Measurements from ENCODE around the gene XPO5.

The XPO5 gene

DNA sequence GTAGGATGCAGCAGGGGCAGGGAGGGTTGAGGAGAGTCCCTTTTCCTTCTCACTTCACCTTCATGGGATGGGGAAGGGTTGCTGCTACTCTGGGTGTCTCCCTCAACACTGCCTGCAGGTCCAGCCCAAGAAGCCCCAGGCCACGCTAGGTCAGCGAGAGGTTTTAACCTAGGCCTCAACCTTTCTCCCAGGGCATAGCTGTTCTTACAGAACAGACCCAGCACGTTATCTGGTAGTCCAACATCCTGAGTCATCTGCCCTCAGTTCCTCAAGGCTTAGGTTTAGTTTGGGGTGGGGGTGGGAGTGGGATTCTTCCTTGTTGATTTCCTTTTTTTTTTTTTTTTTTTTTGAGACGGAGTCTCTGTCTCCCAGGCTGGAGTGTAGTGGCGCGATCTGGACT lies 81.5 kb downstream of the XPO5 start:
- H2BK120ac ChIP-seq (ENCODE audit: insufficient read depth, low read length, poor library complexity): no peak overlapping the region
- H2BK5ac ChIP-seq (ENCODE audit: low read depth, low read length, poor library complexity): no peak overlapping the region
- no peaks in the 10 kb centered on the region for H3K9me3 ChIP-seq (ENCODE audit: insufficient read depth, low read depth, low read length)
- no peak overlapping the region for H3K27ac ChIP-seq (ENCODE audit: low read depth, low read length)
- H3K4me2 ChIP-seq (ENCODE audit: low read length): no peak overlapping the region
- H3K9ac ChIP-seq (ENCODE audit: low read length): no peak overlapping the region
- no peak overlapping the region for H2AFZ ChIP-seq (ENCODE audit: insufficient read depth, low read length, poor library complexity)
- no peak overlapping the region for H3K4ac ChIP-seq (ENCODE audit: low read depth, low read length)
- H3K14ac ChIP-seq (ENCODE audit: low read length): no peak overlapping the region
- peaks cover 9% of the 10 kb centered on the region for H3K79me1 ChIP-seq (ENCODE audit: low read length)
- H4K91ac ChIP-seq (ENCODE audit: low read depth, low read length): no peak overlapping the region
- no peak overlapping the region for H3K23ac ChIP-seq (ENCODE audit: low read length)
- H3K4me1 ChIP-seq (ENCODE audit: control insufficient read depth in 1 of 2, insufficient read depth in 2 of 2, low read length in 2 of 2): peaks cover 43 to 53% of the 10 kb centered on the region in 2 experiments
- no peak overlapping the region for H4K8ac ChIP-seq (ENCODE audit: low read depth, low read length)
- H3K18ac ChIP-seq (ENCODE audit: low read length): no peak overlapping the region
- no peak overlapping the region for H4K12ac ChIP-seq (ENCODE audit: low read depth, low read length)
- H3K4me3 ChIP-seq (ENCODE audit: low read depth, low read length): no peak overlapping the region
- peaks cover 9 to 14% of the 10 kb centered on the region in 2 experiments for H3K36me3 ChIP-seq (ENCODE audit: control insufficient read depth in 1 of 2, insufficient read depth in 2 of 2, low read length in 2 of 2)
- peak; percentile 72 to 78 for DNase-seq
- H2AK5ac ChIP-seq (ENCODE audit: low read length): no peak overlapping the region
- no peak overlapping the region for H2BK12ac ChIP-seq (ENCODE audit: low read length)
- peaks cover 2% of the 10 kb centered on the region for H3K79me2 ChIP-seq (ENCODE audit: control insufficient read depth, insufficient read depth, low read length, poor library complexity)
- no peaks in the 10 kb centered on the region for H3K27me3 ChIP-seq (ENCODE audit: insufficient read depth, low read length)
- no CpG with 5 or more reads among the region's 6 CpGs for WGBS (ENCODE audit: extremely low coverage, insufficient coverage, insufficient read length)

- Histone ChIP-seq H2BK12ac (ENCODE audit: low read length) (no peak overlapping the region), H3K4me1 (ENCODE audit: control insufficient read depth in 1 of 2, insufficient read depth in 2 of 2, low read length in 2 of 2) (peaks cover 48 to 58% of the 10 kb centered on the region in 2 experiments), H2AFZ (ENCODE audit: insufficient read depth, low read length, poor library complexity) (no peak overlapping the region), H3K36me3 (ENCODE audit: control insufficient read depth in 1 of 2, insufficient read depth in 2 of 2, low read length in 2 of 2) (peaks cover 4 to 10% of the 10 kb centered on the region in 2 experiments), H2AK5ac (ENCODE audit: low read length) (no peak overlapping the region), H3K79me2 (ENCODE audit: control insufficient read depth, insufficient read depth, low read length, poor library complexity) (peaks cover 2% of the 10 kb centered on the region), H3K27me3 (ENCODE audit: insufficient read depth, low read length) (no peaks in the 10 kb centered on the region), H3K9ac (ENCODE audit: low read length) (no peak overlapping the region), H3K18ac (ENCODE audit: low read length) (no peak overlapping the region), H3K23ac (ENCODE audit: low read length) (no peak overlapping the region), H3K4ac (ENCODE audit: low read depth, low read length) (no peak overlapping the region), H3K4me2 (ENCODE audit: low read length) (no peak overlapping the region), H3K27ac (ENCODE audit: low read depth, low read length) (no peak overlapping the region), H3K9me3 (ENCODE audit: insufficient read depth, low read depth, low read length) (no peaks in the 10 kb centered on the region), H4K91ac (ENCODE audit: low read depth, low read length) (no peak overlapping the region), H2BK5ac (ENCODE audit: low read depth, low read length, poor library complexity) (no peak overlapping the region), H3K14ac (ENCODE audit: low read length) (no peak overlapping the region), H4K8ac (ENCODE audit: low read depth, low read length) (no peak overlapping the region), H3K79me1 (ENCODE audit: low read length) (peaks cover 9% of the 10 kb centered on the region), H4K12ac (ENCODE audit: low read depth, low read length) (no peak overlapping the region), H3K4me3 (ENCODE audit: low read depth, low read length) (no peak overlapping the region), H2BK120ac (ENCODE audit: insufficient read depth, low read length, poor library complexity) (no peak overlapping the region)
- DNase-seq: no peak
- no CpG with 5 or more reads among the region's 7 CpGs for WGBS (ENCODE audit: extremely low coverage, insufficient coverage, insufficient read length)
These were observed 82.0 kb downstream of the XPO5 start for GRCh38 chr6:43493833-43494232.

- H3K79me1 ChIP-seq (ENCODE audit: low read length): peaks cover 9% of the 10 kb centered on the region
- H4K8ac ChIP-seq (ENCODE audit: low read depth, low read length): no peak overlapping the region
- no peak overlapping the region for H3K23ac ChIP-seq (ENCODE audit: low read length)
- no peak overlapping the region for H3K4ac ChIP-seq (ENCODE audit: low read depth, low read length)
- no peaks in the 10 kb centered on the region for H3K9me3 ChIP-seq (ENCODE audit: insufficient read depth, low read depth, low read length)
- no peak overlapping the region for H2AK5ac ChIP-seq (ENCODE audit: low read length)
- no peak overlapping the region for H2BK120ac ChIP-seq (ENCODE audit: insufficient read depth, low read length, poor library complexity)
- H4K91ac ChIP-seq (ENCODE audit: low read depth, low read length): no peak overlapping the region
- no peak overlapping the region for H2BK5ac ChIP-seq (ENCODE audit: low read depth, low read length, poor library complexity)
- no peak overlapping the region for H3K18ac ChIP-seq (ENCODE audit: low read length)
- no peak overlapping the region for H3K9ac ChIP-seq (ENCODE audit: low read length)
- H3K14ac ChIP-seq (ENCODE audit: low read length): no peak overlapping the region
- H2AFZ ChIP-seq (ENCODE audit: insufficient read depth, low read length, poor library complexity): no peak overlapping the region
- H4K12ac ChIP-seq (ENCODE audit: low read depth, low read length): no peak overlapping the region
- no CpG with 5 or more reads among the region's 2 CpGs for WGBS (ENCODE audit: extremely low coverage, insufficient coverage, insufficient read length)
- H3K4me3 ChIP-seq (ENCODE audit: low read depth, low read length): no peak overlapping the region
- H3K4me2 ChIP-seq (ENCODE audit: low read length): no peak overlapping the region
- H3K27ac ChIP-seq (ENCODE audit: low read depth, low read length): no peak overlapping the region
- peaks cover 52 to 62% of the 10 kb centered on the region in 2 experiments for H3K4me1 ChIP-seq (ENCODE audit: control insufficient read depth in 1 of 2, insufficient read depth in 2 of 2, low read length in 2 of 2)
- peaks cover 2% of the 10 kb centered on the region for H3K79me2 ChIP-seq (ENCODE audit: control insufficient read depth, insufficient read depth, low read length, poor library complexity)
- peaks cover 0 to 4% of the 10 kb centered on the region in 2 experiments for H3K36me3 ChIP-seq (ENCODE audit: control insufficient read depth in 1 of 2, insufficient read depth in 2 of 2, low read length in 2 of 2)
- H2BK12ac ChIP-seq (ENCODE audit: low read length): no peak overlapping the region
- DNase-seq: no peak
- no peaks in the 10 kb centered on the region for H3K27me3 ChIP-seq (ENCODE audit: insufficient read depth, low read length)
These were observed 82.6 kb downstream of the XPO5 start for GRCh38 chr6:43493230-43493629.

- no peak overlapping the region for H4K12ac ChIP-seq (ENCODE audit: low read depth, low read length)
- no peak overlapping the region for H3K4me2 ChIP-seq (ENCODE audit: low read length)
- H3K14ac ChIP-seq (ENCODE audit: low read length): no peak overlapping the region
- H2BK120ac ChIP-seq (ENCODE audit: insufficient read depth, low read length, poor library complexity): no peak overlapping the region
- H3K36me3 ChIP-seq (ENCODE audit: control insufficient read depth in 1 of 2, insufficient read depth in 2 of 2, low read length in 2 of 2): peaks cover 0 to under 1% of the 10 kb centered on the region in 2 experiments
- no CpG with 5 or more reads among the region's 3 CpGs for WGBS (ENCODE audit: extremely low coverage, insufficient coverage, insufficient read length)
- H3K4ac ChIP-seq (ENCODE audit: low read depth, low read length): no peak overlapping the region
- no peak overlapping the region for H2BK5ac ChIP-seq (ENCODE audit: low read depth, low read length, poor library complexity)
- no peaks in the 10 kb centered on the region for H3K9me3 ChIP-seq (ENCODE audit: insufficient read depth, low read depth, low read length)
- peaks cover 51 to 60% of the 10 kb centered on the region in 2 experiments for H3K4me1 ChIP-seq (ENCODE audit: control insufficient read depth in 1 of 2, insufficient read depth in 2 of 2, low read length in 2 of 2)
- no peak overlapping the region for H2AK5ac ChIP-seq (ENCODE audit: low read length)
- peaks cover 9% of the 10 kb centered on the region for H3K79me1 ChIP-seq (ENCODE audit: low read length)
- no peak overlapping the region for H3K18ac ChIP-seq (ENCODE audit: low read length)
- H3K9ac ChIP-seq (ENCODE audit: low read length): no peak overlapping the region
- no peak overlapping the region for H4K91ac ChIP-seq (ENCODE audit: low read depth, low read length)
- H2AFZ ChIP-seq (ENCODE audit: insufficient read depth, low read length, poor library complexity): no peak overlapping the region
- no peak overlapping the region for H3K23ac ChIP-seq (ENCODE audit: low read length)
- H3K79me2 ChIP-seq (ENCODE audit: control insufficient read depth, insufficient read depth, low read length, poor library complexity): peaks cover 2% of the 10 kb centered on the region
- H3K4me3 ChIP-seq (ENCODE audit: low read depth, low read length): no peak overlapping the region
- no peaks in the 10 kb centered on the region for H3K27me3 ChIP-seq (ENCODE audit: insufficient read depth, low read length)
- no peak overlapping the region for H2BK12ac ChIP-seq (ENCODE audit: low read length)
- no peak overlapping the region for H3K27ac ChIP-seq (ENCODE audit: low read depth, low read length)
- no peak overlapping the region for H4K8ac ChIP-seq (ENCODE audit: low read depth, low read length)
- DNase-seq: no peak
These were observed 83.2 kb downstream of the XPO5 start for GRCh38 chr6:43492673-43493072.

All from trophoblast cell (in vitro differentiated cells and primary cell).